Suppressor macrophage treated with lipopolysaccharide for 4 hours (primary cell): ENCODE data around the gene DTL.

Source experiments
- DNase-seq: peaks from one replicate; pipeline ENCODE4 v3.0.0-alpha.2; 2020

DTL gene

DNA sequence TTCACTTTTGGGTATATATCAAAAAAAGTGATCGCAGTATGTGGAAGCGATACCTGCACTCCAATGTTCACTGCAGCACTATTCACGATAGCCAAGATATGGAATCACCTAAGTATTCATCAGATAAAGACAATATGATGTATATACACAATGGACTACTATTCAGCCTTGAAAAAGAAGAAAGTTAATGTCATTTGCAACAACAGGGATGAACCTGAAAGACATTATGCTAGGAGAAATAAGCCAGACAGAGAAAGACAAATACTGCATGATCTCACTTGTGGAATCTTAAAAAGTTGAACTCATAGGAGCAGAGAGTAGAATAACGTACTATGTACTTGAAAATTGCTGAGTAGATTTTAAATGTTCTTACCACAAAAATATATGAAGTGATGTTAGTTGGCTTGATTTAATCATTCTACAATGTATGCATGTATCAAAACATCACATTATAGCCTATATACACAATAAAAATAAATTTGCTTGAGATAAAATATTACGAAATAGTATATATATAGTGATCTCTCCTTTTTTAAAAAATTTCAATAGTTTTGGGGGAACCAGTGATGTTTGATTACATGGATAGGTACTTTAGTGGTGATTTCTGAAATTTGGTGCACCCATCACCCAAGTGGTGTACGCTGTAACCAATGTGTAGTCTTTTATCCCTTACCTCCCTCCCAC lies 56.0 kb downstream of the DTL start:
- no peak for DNase-seq

DNA sequence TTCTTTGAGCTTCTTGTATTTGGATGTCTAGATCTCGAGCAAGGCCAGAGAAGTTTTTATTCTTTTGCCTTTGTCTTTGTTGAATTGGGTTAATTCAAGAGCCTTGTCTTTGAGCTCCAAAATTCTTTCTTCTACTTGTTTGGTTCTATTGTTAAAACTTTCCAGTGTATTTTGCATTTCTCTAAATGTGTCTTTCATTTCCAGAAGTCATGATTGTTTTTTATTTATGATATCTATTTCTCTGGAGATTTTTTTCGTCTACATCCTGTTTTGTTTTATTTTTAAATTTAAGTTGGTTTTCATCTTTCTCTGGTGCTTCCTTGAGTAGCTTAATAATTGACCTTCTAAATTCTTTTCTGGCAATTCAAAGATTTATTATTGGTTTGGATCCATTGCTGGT lies 61.8 kb downstream of the DTL start:
- no peak for DNase-seq

DNA sequence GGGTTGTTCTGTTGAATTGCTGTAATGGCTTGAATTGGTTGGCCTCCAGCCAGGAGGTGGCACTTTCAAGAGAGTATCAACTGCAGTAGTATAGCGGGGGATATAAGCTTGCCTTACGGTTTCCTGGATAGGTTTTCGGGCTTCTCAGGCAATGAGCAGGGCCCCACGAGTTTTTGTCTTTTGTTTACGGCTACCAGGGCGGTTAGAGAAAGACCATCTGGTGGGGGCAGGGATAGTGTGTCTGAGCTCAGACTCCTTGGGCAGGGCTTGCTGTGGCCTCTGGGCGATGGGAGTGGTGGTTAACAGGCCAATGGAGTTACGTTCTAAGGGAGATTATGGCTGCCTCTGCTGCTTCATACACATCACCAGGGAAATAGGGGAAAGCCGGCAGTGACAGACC lies 62.8 kb downstream of the DTL start:
- no peak for DNase-seq

DNA sequence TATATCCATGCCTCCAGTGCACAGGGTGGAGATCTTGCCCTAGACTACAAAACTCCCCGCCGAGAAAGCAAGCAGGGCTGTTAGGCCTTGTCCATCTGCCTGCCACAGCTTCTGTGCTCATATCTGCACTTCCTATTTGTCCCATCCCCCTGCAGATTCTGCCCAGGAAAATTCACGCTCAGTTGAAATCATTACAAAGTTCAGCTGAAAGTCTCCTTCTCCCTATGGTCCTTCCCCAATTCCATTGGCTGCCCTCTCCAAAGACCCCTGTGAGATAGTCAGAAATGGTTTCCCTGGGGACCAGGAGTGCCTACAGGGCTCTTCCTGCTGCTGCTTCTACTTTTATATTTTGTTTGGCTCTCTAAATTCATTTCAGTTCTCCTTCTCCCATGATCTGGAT lies 63.2 kb downstream of the DTL start:
- DNase-seq, result no peak

DNA sequence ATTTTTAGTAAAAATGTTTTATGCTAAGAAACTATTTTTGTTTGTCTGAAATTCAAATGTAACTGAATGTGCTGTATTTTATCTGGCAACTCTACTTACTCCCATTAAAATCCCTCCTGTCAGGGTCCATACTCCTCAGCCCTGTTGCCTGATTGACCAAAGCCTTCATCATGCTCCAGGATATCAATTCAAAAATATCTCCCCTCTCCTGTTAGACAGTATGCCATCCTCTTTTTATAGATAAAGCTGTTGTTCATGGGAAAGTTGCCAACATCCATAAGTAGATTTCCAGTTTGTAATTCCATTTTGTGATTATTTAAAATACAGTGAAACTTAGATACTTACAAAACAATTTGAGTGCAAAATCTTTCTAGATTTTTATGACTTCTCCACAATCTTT lies 65.7 kb downstream of the DTL start:
- DNase-seq, result no peak

DNA sequence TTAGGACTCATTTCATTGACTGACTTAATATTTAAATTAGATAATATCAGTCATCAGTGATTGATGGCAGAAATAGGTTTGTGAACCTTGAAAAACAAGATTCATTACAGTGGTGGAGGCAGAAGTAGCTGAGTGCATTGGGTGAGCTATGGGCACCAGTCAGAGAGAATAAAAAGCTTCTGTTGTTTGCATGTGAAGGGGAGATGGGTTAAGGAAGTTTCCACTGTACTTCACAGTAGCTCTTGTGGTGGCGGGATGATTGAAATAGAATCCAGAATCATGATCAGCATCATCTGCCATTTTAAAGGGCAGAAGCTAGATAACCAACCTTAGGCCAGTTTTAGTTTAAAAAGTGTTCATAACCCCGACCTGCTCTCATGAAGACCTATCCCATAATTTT lies 66.2 kb downstream of the DTL start:
- no peak for DNase-seq

DNA sequence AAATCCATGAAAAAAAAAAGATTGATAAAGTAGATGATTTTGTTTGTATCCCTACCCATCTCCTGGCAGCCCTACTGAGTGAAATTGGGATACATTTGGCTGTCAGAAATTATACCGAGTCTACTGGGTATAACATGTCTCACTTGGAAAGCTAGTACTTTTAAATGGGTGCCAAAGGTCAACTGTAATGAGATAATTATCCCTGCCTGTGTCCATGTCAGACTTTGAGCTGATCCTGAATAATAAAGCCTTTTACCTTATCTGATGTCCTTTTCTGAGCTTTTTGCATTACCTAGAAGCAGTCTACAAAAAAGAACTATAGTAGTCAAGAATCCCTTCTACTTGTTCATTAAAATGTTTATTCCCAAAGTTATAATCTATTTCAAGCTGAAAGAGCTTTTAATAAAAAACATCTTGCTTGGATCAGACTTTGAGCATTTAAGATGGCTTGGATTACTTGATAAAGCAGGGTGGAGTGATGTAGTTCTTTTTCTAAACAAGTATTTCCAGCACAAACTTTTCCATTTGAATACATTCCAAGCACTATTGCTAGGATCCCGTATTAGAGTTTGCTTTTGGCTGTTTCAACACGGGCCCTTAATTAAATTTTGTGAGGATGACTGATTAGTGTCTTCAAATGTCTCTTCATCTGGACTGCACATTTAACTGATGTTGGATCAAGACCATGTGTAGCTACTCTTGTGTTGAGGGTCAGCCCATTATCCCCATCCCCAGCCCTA lies 69.2 kb downstream of the DTL start:
- no peak for DNase-seq

DNA sequence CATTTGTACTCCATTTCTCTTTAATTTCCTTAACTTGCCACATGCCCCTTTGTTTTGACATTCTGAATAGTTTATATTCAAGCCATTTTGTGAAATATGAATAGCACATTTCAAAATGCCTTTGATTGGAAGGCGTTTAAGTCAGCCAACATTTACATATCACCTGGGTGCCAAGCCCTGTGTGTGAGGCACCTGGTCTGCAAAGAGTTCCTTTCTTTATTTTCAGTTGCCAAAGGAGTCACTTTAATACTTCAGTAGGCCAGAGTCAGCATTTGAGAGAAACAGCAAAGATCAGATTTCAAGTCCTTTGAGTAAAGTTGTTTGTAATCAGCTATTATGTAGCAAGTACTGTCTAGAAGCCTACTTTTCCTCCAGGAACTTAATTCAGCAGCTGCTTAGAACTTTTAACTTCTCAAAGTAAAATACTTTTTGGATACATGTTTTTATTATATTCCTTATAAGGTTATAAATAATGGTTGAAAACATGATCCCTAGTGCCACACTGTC lies 70.8 kb downstream of the DTL start:
- DNase-seq, result no peak

DNA sequence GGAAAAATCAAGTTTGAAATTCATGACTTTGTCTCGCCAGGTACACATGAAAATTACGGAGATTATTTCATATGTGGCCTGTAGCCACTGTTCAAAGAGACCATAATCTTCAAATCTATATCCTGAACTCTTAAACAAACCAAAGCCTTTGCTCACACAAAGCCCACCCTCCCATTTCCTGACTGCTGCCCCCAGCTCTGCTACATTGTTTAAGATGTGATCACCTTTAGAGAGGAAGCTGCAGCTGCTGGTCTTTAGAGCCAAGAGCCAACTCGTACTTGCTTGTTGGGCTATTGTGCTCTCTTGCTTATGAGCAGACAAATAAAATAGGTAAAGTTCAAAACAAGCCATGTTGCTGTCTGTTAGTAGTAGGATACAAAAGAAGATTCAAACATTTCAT lies 71.9 kb downstream of the DTL start:
- DNase-seq, result no peak

DNA sequence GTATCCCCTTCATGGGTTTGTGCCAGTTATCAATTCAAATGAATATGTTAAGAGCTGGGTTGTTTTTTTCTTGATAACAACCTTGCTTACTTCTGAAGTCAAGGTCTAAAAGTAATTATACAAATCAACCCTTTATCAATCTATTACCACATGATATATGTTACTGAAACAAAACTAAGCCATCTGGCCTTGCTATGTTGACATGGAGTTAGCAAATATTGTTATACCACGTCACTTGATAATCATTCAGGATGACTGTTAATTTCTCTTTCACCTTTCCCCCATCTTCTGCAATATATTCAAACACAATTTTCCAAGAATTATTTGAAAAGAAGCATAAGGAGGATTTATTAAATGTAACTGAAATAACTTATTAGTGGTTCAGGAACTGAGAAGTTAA lies 72.6 kb downstream of the DTL start:
- no peak for DNase-seq

DNA sequence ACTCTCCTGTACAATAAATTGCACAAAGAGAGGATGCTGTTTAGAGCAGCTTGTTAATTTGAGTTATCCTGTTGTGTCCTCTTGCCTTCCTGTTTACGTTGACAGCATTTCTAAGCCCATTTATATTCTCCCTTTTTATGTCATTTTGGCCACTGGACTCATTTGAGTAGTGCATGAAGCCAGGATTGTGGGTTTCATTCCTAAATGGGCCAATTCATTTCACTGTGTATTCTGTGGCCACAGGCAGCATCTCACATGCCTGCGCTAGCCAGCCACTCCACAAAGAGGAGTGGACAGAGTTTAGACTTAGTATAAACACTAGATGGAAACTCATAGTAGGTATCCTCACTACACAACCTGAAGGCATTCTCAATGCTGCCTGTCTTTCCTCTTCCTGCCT lies 73.4 kb downstream of the DTL start:
- DNase-seq, result no peak

DNA sequence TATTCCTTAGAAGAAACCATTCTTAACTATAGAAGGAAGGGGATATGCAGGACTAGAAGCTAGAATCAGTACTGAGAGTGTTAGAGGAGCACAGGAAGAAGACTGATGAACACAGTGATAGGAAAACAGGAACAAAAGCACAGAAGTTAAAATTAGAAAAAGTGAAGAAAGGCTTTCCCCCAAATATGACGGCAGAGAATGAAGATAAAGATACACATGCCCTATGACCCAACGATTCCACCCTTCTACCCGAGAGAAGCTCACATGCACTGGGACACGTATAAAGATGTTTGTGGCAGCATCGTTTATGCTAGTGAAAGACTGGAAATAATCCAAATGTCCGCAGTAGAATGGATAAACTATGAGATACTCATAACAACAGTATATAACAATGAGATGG lies 74.2 kb downstream of the DTL start:
- peak; percentile 57 for DNase-seq

DNA sequence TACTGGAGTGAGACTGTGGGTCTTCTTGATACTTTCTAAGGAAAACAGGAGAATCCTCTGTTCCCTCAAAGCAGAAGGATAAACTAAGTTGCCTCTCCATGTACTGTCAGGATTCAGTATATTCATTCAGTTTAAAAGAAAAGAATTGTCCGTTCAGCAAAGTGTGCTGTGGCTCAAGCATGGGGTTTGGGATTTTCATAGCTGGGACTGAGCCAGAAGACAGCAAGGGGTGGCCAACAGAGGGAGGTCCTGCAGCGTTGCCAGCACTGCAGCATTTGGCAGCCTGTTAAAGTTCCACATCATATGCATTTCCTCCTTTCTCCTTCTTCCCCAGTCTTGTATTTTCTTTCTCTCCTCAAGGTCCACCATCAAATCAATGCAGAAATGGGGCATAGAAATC lies 75.1 kb downstream of the DTL start:
- no peak for DNase-seq

DNA sequence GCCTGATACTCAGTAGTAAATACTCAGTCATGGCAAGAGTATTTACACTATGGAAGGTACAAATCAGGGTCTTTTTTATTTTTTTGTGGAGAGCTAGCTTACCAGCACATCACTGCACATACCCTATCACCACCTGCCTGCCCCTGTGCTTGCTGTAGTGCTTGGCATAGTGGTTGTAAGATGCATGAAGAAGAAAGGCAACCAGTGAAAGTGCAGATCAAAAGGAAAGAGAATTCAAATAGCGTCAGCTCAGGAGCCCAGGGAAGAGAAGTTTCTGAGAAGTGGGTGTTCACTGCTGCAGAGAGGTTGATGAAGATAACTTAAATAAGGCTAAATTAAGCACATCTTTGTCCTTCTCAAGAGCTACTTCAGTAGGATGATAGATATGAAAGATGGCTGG lies 76.0 kb downstream of the DTL start:
- DNase-seq, result no peak

DNA sequence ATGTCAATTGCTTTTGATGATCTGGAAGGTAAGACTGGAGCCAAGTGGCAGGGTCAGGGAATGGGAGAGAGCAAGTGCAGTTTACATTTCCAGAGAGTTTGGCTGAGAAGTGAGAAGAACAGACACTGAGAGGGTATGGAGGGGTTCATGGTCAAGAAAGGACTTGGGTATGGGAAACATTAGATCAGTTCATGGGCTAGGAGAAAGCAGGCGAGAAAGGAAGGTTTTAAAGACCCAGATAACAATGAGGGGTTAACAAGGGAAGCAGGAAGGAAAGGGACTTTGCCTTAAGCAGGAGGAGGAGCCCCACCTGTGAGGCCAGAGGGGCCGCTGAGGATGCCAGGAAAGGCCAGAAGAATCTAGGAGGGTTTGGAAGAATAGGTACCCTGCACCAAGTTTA lies 78.2 kb downstream of the DTL start:
- DNase-seq, result no peak

DNA sequence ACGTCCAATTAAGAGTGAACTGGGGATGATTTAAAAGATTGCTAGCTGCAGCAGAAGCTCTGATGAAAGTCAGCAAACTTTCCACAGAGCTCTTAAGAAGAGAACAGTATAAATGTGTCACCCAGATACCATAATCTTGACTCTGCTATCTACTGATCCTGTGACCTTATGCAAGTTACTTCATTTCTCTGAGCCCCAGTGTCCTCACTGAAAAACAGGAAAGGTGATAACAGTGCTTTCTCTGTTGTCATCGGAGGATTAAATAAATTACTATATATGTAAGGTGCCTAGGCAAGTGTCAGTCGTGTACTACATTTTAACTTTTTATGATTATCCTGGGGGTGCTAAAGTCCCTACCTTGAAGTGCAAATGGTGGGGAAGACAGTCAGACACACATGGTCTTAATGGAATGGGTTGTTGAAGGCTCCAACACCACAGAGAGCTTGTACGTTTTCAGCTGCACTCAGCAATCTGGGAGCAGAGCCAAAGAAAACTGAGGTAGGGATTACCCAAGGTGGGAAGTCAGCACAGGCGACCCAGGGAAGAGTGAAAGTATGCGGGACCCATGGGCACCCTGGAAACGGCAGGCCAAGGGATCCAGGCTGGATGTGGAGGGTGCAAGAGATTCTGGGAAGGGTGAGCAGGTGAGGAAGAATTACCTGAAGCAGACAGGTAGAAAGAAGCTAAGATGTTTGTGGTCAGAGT lies 82.8 kb downstream of the DTL start:
- no peak for DNase-seq

DNA sequence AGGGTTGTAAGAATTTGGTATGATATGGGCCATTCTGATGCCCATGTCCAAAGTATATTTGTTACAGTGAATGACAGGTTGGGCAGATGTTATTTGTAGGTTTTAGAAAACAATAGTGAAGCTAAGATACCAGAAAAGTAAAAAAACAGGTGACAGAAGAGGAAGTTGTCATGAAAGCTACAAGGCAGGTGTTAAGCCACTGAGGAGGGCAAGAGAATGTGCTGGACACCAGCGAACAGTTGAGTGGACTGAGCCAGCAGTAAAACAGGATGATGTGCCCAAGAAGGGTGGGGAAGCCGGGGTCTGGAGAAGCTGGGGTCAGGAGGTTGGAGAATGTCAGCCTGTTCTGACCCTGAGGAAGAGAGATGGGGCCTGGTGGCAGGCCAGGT lies 83.3 kb downstream of the DTL start:
- DNase-seq, result no peak

DNA sequence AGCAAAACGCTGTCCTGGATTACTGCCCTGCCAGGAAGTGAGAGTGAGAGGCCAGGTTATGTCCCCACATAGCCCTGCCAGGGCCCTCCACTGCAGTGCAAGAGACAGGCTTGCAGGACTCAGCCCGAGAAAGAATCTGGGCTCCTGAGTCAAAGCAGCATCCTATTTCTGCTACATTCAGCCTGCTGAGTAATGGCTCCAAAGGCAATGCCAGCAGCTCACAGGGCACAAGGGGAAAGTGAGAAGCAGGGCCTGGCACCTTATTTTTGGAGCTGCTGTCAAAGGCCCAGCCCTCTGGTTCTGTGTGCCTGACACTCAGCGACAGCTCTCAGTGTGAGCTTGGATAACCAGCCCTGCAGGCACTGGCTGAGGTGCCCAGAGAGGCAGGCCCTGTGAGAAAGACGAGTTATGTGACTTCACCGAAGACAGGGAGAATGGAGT lies 83.9 kb downstream of the DTL start:
- DNase-seq, result no peak

DNA sequence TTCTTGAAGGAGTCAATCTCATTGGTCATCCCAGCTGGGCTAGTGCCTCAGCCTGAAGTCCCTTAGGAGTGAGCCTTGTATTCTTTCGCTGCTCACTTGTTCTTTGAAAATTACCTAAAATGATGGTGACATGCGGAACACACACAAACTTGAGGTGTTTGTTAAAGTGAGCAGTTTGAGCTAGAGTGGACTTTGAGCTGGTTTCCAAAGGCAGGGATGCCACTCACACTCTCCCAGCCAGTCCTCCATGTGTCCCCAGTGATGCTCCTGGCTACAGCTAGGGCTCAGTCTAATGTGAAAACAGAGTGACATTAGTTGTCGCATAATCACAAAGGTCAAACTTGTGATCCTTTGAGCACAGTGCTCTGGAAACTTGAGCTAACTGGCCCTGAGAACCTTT lies 84.3 kb downstream of the DTL start:
- DNase-seq, result no peak

DNA sequence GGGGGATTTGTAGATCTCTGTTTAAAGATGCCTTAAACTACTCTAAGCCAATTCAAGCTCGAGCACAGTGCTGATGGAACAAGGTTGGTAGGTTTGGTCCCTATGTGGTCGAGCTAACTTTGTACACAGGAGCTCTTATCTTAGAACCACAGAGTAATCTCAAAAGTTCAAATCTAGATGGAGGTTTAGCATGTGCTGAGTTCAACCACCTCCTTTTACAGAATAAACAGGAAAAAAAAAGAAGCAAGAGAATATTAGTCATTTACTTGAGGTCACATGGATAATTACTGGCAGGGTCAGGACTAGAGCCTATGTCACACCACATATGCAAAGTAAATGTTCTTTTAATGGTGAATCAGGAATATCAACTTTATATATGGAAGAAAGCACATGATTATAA lies 86.2 kb downstream of the DTL start:
- DNase-seq, result peak; percentile 45

DNA sequence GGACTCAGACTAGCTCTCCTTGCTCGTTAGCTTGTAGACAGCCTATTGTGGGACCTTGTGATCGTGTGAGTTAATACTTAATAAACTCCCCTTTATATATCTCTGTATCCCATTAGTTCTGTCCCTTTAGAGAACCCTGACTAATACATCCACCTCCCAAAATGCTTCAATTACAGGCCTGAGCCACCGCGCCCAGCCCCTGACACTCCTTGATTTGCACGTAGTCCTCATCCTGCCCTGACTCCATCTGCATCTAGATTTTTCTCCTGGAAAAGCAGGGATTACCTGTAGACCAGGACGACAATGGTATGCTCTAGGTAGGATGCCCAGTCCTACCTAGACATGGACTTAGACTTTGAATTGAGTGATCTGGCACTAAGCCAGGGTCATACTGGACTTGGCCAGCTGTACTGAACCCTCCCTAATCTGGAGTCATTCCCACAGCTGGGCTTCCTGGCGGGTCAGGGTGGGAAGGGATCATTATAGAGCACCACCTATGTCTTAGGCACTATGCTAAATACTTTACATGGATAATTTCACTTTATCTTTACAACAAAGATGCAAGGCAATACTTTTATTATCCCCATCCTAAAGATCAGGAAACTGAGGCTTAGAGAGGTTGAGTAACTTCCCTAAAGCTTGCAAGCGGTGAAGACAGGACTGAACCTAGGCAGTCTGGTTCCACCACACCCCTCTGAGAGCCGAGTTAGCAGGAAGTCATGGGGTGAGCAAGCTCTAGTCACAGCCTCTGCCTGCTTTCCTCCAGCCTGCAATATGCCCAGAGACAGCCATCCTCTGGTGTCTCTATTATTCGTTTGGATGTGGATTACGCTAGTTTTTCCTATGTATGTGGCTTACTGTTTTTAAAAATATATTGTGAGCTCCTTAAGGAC lies 89.4 kb downstream of the DTL start:
- DNase-seq, result peak; percentile 62

DNA sequence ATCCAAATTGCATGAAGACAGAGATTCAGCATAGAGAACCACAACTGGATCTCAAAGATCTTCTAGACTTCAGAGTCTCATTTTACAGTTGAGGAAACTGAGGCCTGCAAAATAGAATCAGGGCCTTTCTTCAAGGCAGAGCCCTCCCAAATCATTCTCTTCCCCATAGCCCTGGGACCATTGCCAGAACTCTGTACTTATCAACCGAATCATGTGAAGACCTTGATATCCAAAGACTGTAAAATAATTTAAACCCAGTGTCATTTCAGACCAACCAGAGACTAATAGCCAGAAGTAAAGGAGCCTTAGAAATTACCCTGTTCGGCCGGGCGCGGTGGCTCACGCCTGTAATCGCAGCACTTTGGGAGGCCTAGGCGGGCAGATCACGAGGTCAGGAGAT lies 90.1 kb downstream of the DTL start:
- DNase-seq, result no peak

DNA sequence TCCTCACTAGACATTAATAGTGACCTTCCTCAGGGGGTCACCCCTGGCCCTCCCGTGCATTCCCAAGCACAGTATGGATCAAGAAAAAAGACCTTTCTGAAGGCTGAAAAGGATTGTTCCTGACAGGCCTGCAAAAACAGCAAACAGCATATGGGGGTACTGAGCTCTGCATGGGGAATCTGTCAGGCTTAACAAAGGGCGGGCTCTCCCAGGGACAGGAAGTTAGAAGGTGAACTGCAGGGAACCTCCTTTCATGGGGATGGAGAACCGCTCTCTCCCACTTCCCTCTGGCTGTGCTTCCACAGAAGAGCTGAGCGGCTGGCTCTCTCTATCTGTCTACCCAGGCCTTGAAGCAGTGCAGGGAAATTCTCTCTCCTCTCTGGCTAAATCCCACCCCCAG lies 91.7 kb downstream of the DTL start:
- no peak for DNase-seq
